NCI-H460 (cell line): ENCODE results near the gene MARK3. TPM values are rescaled to one million over a fixed set of nuclear protein-coding genes. Genes with fewer than 3 reads are reported as not detected.

Experiments
- DNase-seq: peaks from one replicate; pipeline ENCODE4 v3.0.0-alpha.2; 2016; ENCODE audit warnings: low read depth; ENCODE audit errors: extremely low read depth
- total RNA-seq: library from RNA; depleted of rRNA; stranded (reverse); fragments of >200 nt; shearing (Covaris generic); gene quantifications from 2 replicates; pipeline ENCODE4 v1.2.3, GENCODE V29; 2014

Gene MARK3
- total RNA-seq, 1 experiment from 2014 or later = 80.3 TPM

- no peak for DNase-seq
Observed at GRCh38 chr14:103393070-103393469, 7.9 kb downstream of the MARK3 start.

DNA sequence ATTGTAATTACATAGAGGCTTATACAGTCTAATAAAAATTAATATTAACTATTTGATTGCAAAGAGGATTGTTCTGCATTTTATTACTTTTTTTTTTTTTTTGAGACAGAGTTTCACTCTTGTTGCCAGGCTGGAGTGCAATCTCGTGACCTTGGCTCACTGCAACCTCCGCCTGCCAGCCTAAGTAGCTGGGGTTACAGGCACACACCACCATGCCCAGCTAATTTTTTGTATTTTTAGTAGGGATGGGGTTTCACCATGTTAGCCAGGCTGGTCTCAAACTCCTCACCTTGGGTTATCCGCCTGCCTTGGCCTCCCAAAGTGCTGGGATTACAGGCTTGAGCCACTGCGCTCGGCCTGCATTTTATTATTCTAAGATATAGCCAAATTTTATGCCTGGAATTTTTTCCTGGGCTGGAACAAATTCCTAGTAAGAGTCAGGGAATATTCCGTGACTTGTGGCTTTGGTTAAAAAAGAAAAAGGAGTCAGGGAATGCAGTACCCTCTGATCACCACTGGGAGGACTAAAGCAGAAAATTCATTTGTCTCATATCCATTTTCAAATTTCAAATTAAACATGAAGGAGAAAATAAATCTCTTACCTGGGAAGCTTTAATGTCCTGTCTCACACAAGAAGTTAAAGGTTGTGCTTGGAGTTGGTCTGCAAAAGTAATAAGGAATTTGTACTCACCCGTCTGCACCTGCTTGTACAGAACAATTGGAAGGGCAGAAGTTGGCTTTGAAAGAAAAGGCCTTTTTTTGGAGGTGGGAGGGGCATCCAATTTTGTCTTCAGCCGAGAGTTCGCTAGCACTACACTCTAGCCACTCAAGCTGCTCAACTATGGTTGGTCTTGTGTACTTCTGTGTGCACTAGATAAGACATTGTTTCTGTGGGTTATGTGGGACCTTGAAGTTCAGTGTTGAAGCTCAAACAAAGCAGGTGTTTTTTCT is 8.7 kb downstream of the MARK3 start:
- DNase-seq = no peak

DNA sequence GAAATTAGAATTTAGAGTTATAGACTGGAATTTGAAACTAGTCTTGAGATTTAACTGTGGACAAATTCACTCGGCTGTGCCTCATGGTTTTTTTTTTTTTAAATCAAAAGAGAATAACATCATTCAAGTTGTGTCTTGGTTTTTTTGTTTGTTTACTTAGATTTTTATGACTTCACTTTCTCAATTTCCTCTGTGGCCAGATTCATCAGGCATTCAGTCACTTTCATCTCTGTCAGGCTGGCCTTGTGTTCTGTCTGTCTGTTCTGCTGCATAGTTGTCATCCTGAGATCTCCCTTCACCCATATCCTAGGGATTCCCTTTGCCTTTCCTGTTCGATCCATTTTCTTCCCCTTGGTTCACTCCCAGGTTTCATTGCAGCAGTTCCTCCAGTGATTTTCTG is 10.0 kb downstream of the MARK3 start:
- DNase-seq = no peak

- DNase-seq = no peak
Observed at GRCh38 chr14:103396463-103396862, 11.2 kb downstream of the MARK3 start.

GRCh38 chr14:103398427-103399195 is 13.4 kb downstream of the MARK3 start:
- no peak for DNase-seq

DNA sequence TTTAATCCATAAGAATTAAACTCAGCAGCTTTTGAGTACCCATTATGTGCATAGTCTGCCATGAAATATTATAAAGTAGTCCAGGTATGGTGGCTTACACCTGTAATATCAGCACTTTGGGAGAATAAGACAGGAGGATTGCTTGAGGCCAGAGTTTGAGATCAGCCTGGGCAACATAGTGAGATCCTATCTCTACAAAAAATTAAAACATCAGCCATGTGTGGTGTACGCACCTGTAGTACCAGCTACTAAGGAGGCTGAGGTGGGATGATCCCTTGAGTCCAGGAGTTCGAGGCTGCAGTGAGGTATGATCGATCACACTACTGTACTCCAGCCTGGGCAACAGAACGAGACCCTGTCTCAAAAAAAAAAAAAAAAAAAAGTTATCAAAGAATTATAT is 15.3 kb downstream of the MARK3 start:
- DNase-seq = no peak

GRCh38 chr14:103401223-103402214 is 16.3 kb downstream of the MARK3 start:
- no peak for DNase-seq

- no peak for DNase-seq
Observed at GRCh38 chr14:103402695-103403094, 17.5 kb downstream of the MARK3 start.

DNA sequence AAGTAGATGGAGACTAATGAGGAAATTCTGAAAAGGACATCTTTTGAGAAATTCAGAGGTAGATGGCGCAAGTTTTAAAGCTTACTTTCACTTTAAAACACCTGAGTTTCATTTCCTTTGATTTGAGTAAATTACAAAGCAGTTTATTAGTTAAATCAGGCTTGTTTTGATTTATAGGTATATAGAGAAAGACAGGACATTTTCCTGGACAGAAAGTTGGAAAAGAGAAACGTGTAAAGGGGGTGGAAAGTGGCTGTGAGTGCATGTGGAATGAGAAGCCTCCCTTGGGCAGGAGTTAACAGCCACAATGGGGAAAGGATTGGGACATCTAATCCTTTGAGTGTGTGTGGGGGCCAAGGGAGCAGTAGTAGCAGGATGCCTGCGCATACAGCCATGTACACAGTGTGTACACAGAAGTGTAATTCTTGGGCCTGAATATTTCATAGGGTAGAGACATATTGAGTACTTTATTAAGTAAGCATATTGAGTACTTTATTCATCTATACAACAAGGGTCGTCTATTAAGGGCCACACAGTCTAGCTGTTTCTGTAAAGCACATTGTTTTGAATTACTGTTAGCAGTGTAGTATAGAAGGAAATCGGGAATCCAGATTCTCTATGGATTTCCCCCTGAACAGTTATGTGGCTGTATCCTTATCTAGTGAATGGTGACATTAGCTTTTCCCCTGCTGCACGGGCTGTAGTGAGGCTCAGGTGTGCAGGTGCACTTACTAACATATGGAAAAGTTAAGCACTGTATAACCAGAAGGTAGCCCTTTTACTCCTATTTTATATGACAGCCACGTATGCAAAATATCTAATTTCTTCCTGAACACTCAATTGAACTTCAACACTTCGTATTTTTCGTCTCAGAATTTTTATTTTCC is 19.1 kb downstream of the MARK3 start:
- DNase-seq = no peak

GRCh38 chr14:103404920-103405319 is 19.7 kb downstream of the MARK3 start:
- DNase-seq = no peak

DNA sequence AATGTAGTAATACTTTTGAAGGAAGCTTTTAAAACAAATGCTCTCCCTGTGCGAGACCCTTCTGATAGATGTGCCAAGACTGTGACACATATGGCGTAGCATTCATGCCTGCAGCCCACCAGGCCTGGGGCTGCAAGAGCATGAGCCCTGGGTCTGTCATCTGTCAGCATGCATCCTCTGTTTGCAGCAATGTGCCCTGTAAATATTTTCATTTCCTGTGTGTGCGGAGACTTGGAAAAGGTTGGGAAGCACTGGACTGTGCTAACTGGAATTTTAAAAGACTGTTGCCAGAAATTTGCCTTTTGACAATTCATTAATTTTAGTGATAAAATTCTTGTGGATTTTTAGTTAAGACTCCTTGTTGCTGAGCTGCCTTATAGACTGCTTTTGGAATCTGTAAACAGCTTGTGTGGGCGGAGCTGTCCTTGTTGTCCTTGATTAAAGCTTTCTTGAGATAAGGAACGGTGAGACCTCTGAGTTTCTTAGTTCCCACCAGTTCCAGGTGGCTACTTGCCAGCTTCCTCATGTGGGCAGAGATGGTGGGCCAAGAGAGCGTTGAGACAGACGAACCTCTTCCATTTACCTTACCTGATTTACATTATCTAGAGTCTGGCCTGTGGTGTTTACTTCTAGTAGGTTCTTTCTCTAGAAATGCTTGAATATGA is 23.4 kb downstream of the MARK3 start:
- DNase-seq = no peak

- DNase-seq = no peak
Observed at GRCh38 chr14:103416916-103417315, 31.7 kb downstream of the MARK3 start.

DNA sequence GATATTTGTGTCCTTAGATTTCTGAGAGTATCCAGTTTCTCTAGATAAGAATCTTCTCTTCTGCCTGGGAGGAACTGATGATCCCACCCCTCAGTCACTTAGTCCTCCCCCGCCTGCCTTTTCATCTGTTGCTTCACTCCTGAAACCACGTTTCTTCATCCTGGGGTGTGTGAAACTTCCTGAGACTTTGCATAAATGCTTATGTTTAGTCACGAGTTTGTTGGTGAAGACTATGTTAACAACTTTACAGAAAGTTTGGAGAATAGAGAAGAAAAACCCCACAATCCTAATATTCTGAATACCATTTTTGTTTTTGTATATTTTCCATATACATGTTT is 33.2 kb downstream of the MARK3 start:
- DNase-seq = no peak

DNA sequence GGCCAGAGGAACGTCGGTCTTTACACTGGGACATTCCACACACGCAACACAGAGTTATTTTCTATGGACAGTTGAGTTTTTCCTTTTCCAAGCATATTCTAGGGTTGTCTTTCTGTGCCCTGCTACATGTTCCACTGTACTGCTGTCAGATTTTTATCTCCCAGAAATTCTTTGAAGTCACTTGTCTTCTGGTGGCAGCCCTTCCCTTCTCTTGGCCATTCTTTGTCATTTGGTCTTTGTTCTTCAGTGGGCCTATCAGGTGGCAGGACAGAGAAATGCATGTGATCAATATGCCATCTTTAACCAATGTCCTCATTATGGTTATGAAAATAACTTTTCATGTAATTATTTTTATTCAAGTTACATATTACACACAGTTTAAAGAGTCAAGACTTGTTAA is 36.3 kb downstream of the MARK3 start:
- no peak for DNase-seq

DNA sequence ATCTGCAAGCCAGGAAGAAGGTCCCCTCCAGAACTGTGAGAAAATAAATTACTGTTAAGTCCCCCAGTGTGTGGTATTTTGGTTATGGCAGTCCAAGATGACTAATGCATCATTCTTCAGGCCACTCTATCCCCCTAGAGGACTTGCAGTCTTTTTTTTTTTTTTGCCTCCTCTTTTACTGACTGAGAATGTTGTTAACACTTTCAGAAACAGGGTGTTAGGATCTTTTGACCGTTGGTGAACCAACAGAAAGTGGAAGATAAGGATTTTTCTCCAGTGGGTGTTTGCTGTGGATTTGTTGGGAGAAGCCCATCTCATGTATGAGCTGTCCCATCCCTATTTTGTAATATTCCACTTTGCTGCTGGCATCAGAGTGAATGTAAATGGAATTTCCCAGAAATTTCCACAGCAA is 37.8 kb downstream of the MARK3 start:
- no peak for DNase-seq

DNA sequence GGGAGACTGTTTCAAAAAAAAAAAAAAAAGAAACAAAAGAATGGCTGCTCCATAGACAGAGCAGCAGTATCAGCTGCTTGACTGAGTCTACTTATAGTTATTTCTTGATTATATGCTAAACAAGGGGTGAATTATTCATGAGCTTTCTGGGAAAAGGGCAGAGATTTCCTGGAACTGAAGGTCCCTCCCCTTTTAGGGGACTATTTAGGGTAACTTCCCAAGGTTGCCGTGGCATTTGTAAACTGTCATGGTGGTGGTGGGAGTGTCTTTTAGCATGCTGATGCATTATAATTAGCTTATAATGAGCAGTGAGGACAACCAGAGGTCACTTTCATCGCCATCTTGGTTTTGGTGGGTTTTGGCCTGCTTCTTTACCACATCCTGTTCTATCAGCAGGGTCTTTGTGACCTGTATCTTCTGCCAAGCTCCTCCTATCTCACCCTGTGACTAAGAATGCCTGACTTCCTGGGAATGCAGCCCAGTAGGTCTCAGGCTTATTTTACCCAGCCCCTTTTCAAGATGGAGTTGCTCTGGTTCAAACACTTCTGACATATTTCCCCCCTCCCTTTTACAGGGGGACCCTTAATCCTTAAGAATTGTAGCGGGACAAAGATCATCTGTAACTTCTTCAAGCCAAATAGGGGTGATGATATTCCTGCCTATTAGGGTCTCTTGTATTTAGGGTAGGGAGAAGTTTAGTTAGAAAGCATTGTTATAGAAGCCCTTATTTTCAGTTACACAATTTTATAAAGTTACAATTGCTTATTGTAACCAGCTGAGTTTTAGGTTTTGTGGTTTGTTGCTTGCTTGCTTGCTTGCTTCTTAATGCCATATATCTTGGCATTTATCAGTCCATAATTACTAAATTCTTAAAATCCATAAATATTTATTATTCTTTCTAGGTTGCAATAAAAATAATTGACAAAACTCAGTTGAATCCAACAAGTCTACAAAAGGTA is 42.5 kb downstream of the MARK3 start:
- no peak for DNase-seq

DNA sequence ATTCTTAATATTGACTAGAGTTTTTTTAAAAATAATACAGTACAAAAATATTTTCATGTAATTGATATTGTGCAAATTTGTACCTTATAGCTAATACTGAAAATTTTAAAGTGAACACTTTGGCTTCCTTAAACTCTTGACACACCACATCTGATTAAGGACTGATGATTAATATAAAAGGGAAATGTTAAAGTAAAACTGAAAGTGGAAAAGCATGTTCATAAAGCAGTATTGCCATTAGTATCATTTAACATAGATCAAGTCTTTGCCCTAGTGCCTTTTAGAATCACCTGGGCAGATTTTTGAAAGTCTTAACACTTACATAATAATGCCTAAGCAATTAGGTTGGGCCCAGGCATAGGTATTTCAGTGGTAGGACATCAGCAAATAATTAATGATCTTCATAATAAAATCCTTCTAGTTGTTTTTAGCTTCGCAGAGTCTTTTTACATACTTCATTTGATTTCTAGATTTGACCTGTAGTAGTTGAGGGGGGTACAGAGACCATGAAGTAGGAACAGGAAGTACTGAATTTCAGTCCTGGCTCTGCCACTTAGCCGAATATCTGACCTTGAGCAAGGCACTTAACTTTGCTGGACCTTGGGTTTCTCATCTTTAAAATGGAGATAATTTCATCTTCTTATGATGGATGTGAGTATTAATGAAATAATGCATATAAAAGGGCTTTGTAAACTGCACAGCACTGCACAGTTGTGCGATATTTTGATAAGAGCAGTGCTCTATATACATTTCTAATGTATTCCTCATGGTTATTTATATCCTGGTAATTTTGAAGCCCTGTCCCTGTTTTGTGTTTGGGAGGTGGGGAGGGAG is 43.7 kb downstream of the MARK3 start:
- DNase-seq = no peak
